Measurements from ENCODE around the gene CPB1.

- TF ChIP-seq CTCF (tag by site-specific recombination; IDR thresholded peaks at IDR 0.05) (no peak), ZNF571 (tag by site-specific recombination; IDR thresholded peaks at IDR 0.05) (no peak)
These were observed 48.7 kb upstream of the CPB1 start for GRCh38 chr3:148778926-148779325.
